Astrocyte (in vitro differentiated cells and primary cell): ENCODE results near the gene CDC42EP4.

Source experiments
- EZH2 ChIP-seq: IDR thresholded peaks from 2 replicates; pipeline ENCODE4 v1.6.1; 2012; ENCODE audit warnings: mild to moderate bottlenecking, low read length, inconsistent platforms; ENCODE audit not compliant: insufficient read depth
- TF ChIP-seq, protein P1 (sequence below): IDR thresholded peaks from 2 replicates; pipeline ENCODE4 v1.5.1; 2011; ENCODE audit warnings: low read depth, mild to moderate bottlenecking, inconsistent platforms, low read length, moderate library complexity; ENCODE audit not compliant: insufficient read depth

DNA sequence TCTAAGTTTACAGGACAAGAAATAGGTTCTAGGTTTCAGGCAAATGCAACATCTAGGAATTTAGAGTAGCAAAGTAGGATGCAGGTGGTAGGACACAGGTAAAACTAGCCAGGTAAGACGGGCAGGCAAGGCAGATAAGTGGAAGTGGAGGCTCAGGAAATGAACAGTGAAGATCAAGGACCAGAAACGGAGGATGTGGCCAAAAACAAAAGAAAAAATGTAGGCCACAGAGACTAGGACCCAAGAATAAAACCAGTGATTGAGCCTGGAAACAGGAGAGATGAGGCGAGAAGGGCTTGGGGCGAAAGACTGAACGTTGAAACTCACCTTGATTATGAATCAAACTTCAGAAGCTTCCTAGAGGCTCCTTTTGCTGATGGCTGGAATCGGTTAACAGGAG lies 74.1 kb downstream of the CDC42EP4 start:
- TF ChIP-seq, protein P1, sequence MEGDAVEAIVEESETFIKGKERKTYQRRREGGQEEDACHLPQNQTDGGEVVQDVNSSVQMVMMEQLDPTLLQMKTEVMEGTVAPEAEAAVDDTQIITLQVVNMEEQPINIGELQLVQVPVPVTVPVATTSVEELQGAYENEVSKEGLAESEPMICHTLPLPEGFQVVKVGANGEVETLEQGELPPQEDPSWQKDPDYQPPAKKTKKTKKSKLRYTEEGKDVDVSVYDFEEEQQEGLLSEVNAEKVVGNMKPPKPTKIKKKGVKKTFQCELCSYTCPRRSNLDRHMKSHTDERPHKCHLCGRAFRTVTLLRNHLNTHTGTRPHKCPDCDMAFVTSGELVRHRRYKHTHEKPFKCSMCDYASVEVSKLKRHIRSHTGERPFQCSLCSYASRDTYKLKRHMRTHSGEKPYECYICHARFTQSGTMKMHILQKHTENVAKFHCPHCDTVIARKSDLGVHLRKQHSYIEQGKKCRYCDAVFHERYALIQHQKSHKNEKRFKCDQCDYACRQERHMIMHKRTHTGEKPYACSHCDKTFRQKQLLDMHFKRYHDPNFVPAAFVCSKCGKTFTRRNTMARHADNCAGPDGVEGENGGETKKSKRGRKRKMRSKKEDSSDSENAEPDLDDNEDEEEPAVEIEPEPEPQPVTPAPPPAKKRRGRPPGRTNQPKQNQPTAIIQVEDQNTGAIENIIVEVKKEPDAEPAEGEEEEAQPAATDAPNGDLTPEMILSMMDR = no peak
- TF ChIP-seq EZH2 = no peak
